ENCODE data around the gene DDC.
A peak's percentile ranks its signal among the peaks of the same experiment; 100 is the strongest.
"Not testable (repeated sequence)": the region's sequence is repeated elsewhere in the genome, so short reads cannot be mapped to it uniquely, and the experiment has no call there.

DDC gene

GRCh38 chr7:50589364-50589763 is 24.2 kb upstream of the DDC start:
- DNase-seq (ENCODE audit: low read depth): no peak

- no peak for DNase-seq (ENCODE audit: low read depth)
Measured at GRCh38 chr7:50588937-50589336, 23.7 kb upstream of the DDC start.

GRCh38 chr7:50587737-50588136 is 22.5 kb upstream of the DDC start:
- no peak for DNase-seq (ENCODE audit: low read depth)

GRCh38 chr7:50584793-50585408 is 19.7 kb upstream of the DDC start:
- no peak for DNase-seq (ENCODE audit: low read depth)

- DNase-seq (ENCODE audit: low read depth): no peak
Measured at GRCh38 chr7:50584386-50584785, 19.2 kb upstream of the DDC start.

GRCh38 chr7:50583295-50583694 is 18.1 kb upstream of the DDC start:
- not testable (repeated sequence) for DNase-seq (ENCODE audit: low read depth)

GRCh38 chr7:50582271-50582670 is 17.1 kb upstream of the DDC start:
- DNase-seq (ENCODE audit: low read depth): not testable (repeated sequence)

- DNase-seq (ENCODE audit: low read depth): peak; percentile 52
Measured at GRCh38 chr7:50580666-50581065, 15.5 kb upstream of the DDC start.

GRCh38 chr7:50580057-50580456 is 14.9 kb upstream of the DDC start:
- DNase-seq (ENCODE audit: low read depth): no peak

GRCh38 chr7:50578105-50578504 is 12.9 kb upstream of the DDC start:
- DNase-seq (ENCODE audit: low read depth): not testable (repeated sequence)

- no peak for DNase-seq (ENCODE audit: low read depth)
Measured at GRCh38 chr7:50577569-50577968, 12.4 kb upstream of the DDC start.

GRCh38 chr7:50576388-50576787 is 11.2 kb upstream of the DDC start:
- DNase-seq (ENCODE audit: low read depth): not testable (repeated sequence)

GRCh38 chr7:50567715-50568261 is 2.6 kb upstream of the DDC start:
- no peak for DNase-seq (ENCODE audit: low read depth)

GRCh38 chr7:50565977-50566376 is 772 bp upstream of the DDC start:
- DNase-seq (ENCODE audit: low read depth): no peak

- no peak for DNase-seq (ENCODE audit: low read depth)
Measured at GRCh38 chr7:50565559-50565916, 333 bp upstream of the DDC start.

GRCh38 chr7:50564171-50564570 is 1.0 kb downstream of the DDC start:
- DNase-seq (ENCODE audit: low read depth): no peak

GRCh38 chr7:50562136-50562535 is 3.1 kb downstream of the DDC start:
- no peak for DNase-seq (ENCODE audit: low read depth)

GRCh38 chr7:50560865-50561351 is 4.3 kb downstream of the DDC start:
- DNase-seq (ENCODE audit: low read depth): no peak

- DNase-seq (ENCODE audit: low read depth): no peak
Measured at GRCh38 chr7:50559881-50560280, 5.3 kb downstream of the DDC start.

GRCh38 chr7:50558294-50559053 is 6.7 kb downstream of the DDC start:
- DNase-seq (ENCODE audit: low read depth): no peak

GRCh38 chr7:50557099-50557498 is 8.1 kb downstream of the DDC start:
- peak; percentile 52 for DNase-seq (ENCODE audit: low read depth)

- peak; percentile 42 for DNase-seq (ENCODE audit: low read depth)
Measured at GRCh38 chr7:50556247-50556991, 8.8 kb downstream of the DDC start.

Measured in fibroblast of gingiva (primary cell).